MM.1S (cell line): ENCODE results near the gene EVL.
A peak's percentile ranks its signal among the peaks of the same experiment; 100 is the strongest.

Experiments
- DNase-seq: peaks from one replicate; pipeline ENCODE4 v3.0.0-alpha.2; 2015
- H2AFZ ChIP-seq: fragments of 300-600 bp; sonication (generic); 2 replicates; pipeline ENCODE4 v1.6.0; 2016; ENCODE audit warnings: antibody characterized with exemption, low read length
- H3F3A ChIP-seq: fragments of 300-600 bp; sonication (generic); 2 replicates; pipeline ENCODE4 v1.6.1; 2016; ENCODE audit warnings: mild to moderate bottlenecking, antibody characterized with exemption, low read length, moderate library complexity, mixed read lengths; ENCODE audit not compliant: insufficient read depth
- H3K27ac ChIP-seq: fragments of 300-600 bp; sonication (generic); 2 replicates; pipeline ENCODE4 v1.5.1; 2016; ENCODE audit warnings: mild to moderate bottlenecking, low read length
- H3K27me3 ChIP-seq: fragments of 300-600 bp; sonication (generic); replicated peaks from 2 replicates; pipeline ENCODE4 v1.6.0; 2016; ENCODE audit warnings: low read length; ENCODE audit not compliant: insufficient read depth
- H3K36me3 ChIP-seq: fragments of 300-600 bp; sonication (generic); replicated peaks from 2 replicates; pipeline ENCODE4 v1.6.1; 2016; ENCODE audit warnings: mild to moderate bottlenecking, low read length, mixed read lengths; ENCODE audit not compliant: insufficient read depth
- H3K4me1 ChIP-seq: fragments of 300-600 bp; sonication (generic); 2 replicates; pipeline ENCODE4 v1.6.1; 2016; ENCODE audit warnings: low read length, mixed read lengths
- H3K4me2 ChIP-seq: fragments of 300-600 bp; sonication (generic); 2 replicates; pipeline ENCODE4 v1.6.0; 2016; ENCODE audit warnings: low read depth, low read length
- H3K4me3 ChIP-seq: fragments of 300-600 bp; sonication (generic); 2 replicates; pipeline ENCODE4 v1.5.1; 2016; ENCODE audit warnings: low read length, mixed read lengths
- H3K79me2 ChIP-seq: fragments of 300-600 bp; sonication (generic); 2 replicates; pipeline ENCODE4 v1.6.1; 2016; ENCODE audit warnings: mixed run types, low read length, mixed read lengths
- H3K9ac ChIP-seq: fragments of 300-600 bp; sonication (generic); 2 replicates; pipeline ENCODE4 v1.6.1; 2016; ENCODE audit warnings: low read length, mixed read lengths
- H3K9me2 ChIP-seq: fragments of 300-600 bp; sonication (generic); replicated peaks from 2 replicates; pipeline ENCODE4 v1.6.1; 2016; ENCODE audit warnings: mild to moderate bottlenecking, low read length, mixed read lengths; ENCODE audit not compliant: insufficient read depth
- H3K9me3 ChIP-seq: fragments of 300-600 bp; sonication (generic); replicated peaks from 2 replicates; pipeline ENCODE4 v1.6.1; 2016; ENCODE audit warnings: mild to moderate bottlenecking, low read length, mixed read lengths; ENCODE audit not compliant: insufficient read depth
- H4K20me1 ChIP-seq: fragments of 300-600 bp; sonication (generic); 2 replicates; pipeline ENCODE4 v1.6.1; 2016; ENCODE audit warnings: mild to moderate bottlenecking, low read length, moderate library complexity, mixed read lengths; ENCODE audit not compliant: insufficient read depth
- CTCF ChIP-seq: fragments of 300-600 bp; sonication (generic); IDR thresholded peaks from 2 replicates; pipeline ENCODE4 v1.5.1; 2016; ENCODE audit warnings: antibody characterized with exemption, low read length, mixed read lengths
- EZH2 ChIP-seq: fragments of 300-600 bp; sonication (generic); optimal IDR thresholded peaks from 2 replicates; pipeline ENCODE3; 2017; ENCODE audit warnings: low read depth, mild to moderate bottlenecking, antibody characterized with exemption, low read length, mixed read lengths
- EZH2phosphoT487 ChIP-seq: fragments of 300-600 bp; sonication (generic); IDR thresholded peaks from 2 replicates; pipeline ENCODE4 v1.6.1; 2018; ENCODE audit warnings: antibody characterized with exemption, low read length

EVL gene

GRCh38 chr14:100075681-100076080 lies 10.5 kb downstream of the EVL start:
- H3K4me2 ChIP-seq: no peak overlapping the region

GRCh38 chr14:100076133-100076532 lies 10.9 kb downstream of the EVL start:
- Histone ChIP-seq H4K20me1 (no peaks in the 10 kb centered on the region), H3K4me2 (no peak overlapping the region), H3K9ac (no peak overlapping the region), H3K27ac (no peak overlapping the region), H3K4me1 (peaks cover 14% of the 10 kb centered on the region), H3K36me3 (no peaks in the 10 kb centered on the region), H3K27me3 (no peaks in the 10 kb centered on the region), H3K4me3 (no peak overlapping the region), H3K9me2 (no peaks in the 10 kb centered on the region), H2AFZ (no peak overlapping the region), H3K79me2 (no peaks in the 10 kb centered on the region), H3K9me3 (no peaks in the 10 kb centered on the region), H3F3A (no peaks in the 10 kb centered on the region; the same call in 1 of the 2 replicates)
- TF ChIP-seq EZH2phosphoT487 (no peak), CTCF (0 out of 2 replicates have a peak, but pooled peaks have one; percentile 10)
- DNase-seq: no peak

More at GRCh38 chr14:100075681-100076080, 10.5 kb downstream of the EVL start:
- DNase-seq: no peak
- no peaks in the 10 kb centered on the region for H3K79me2 ChIP-seq
- H3K9me3 ChIP-seq: no peaks in the 10 kb centered on the region
- H3K9ac ChIP-seq: no peak overlapping the region
- no peak overlapping the region for H3K4me3 ChIP-seq
- TF ChIP-seq EZH2 (no peak), CTCF (no peak), EZH2phosphoT487 (no peak)
- H3K4me1 ChIP-seq: peaks cover 18% of the 10 kb centered on the region
- H3K9me2 ChIP-seq: no peaks in the 10 kb centered on the region
- H2AFZ ChIP-seq: no peak overlapping the region
- H3K27ac ChIP-seq: no peak overlapping the region
- H3K36me3 ChIP-seq: no peaks in the 10 kb centered on the region
- no peaks in the 10 kb centered on the region for H3K27me3 ChIP-seq
- H3F3A ChIP-seq: no peaks in the 10 kb centered on the region; the same call in 1 of the 2 replicates
- no peaks in the 10 kb centered on the region for H4K20me1 ChIP-seq

DNA sequence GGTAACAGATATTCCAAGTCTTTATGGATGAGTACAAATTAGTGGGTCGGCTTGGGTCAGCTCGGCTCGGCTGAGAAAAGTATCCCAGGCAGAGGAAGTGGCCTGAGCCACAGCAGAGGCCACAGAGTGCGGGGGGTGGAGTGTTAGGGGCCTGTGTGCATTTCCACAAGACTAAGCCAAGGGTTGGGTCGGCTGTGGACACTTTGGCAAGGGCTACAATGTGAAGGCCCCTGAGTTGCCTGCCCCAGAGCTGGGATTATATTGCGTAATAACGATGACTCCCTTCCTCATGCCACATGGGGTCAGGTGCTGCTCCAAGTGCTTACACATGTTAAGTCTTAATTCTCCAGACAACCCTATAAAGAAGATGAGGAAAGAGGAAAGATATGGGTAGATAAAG lies 11.4 kb downstream of the EVL start:
- H3K79me2 ChIP-seq: no peaks in the 10 kb centered on the region
- no peak for TF ChIP-seq CTCF
- TF ChIP-seq EZH2: no peak
- TF ChIP-seq EZH2phosphoT487: no peak
- peaks cover 10% of the 10 kb centered on the region for H3K4me1 ChIP-seq
- no peak overlapping the region for H3K4me2 ChIP-seq
- no peak overlapping the region for H3K9ac ChIP-seq
- no peaks in the 10 kb centered on the region for H3K36me3 ChIP-seq
- no peak overlapping the region for H3K27ac ChIP-seq
- H3F3A ChIP-seq: no peaks in the 10 kb centered on the region; the same call in 1 of the 2 replicates
- no peaks in the 10 kb centered on the region for H3K27me3 ChIP-seq
- no peak for DNase-seq
- H4K20me1 ChIP-seq: no peaks in the 10 kb centered on the region
- no peaks in the 10 kb centered on the region for H3K9me2 ChIP-seq
- H3K4me3 ChIP-seq: no peak overlapping the region
- no peaks in the 10 kb centered on the region for H3K9me3 ChIP-seq
- H2AFZ ChIP-seq: no peak overlapping the region
